Spinal cord (tissue), 10 donors: ENCODE data around the gene FAM13B. TPM values are rescaled to one million over a fixed set of nuclear protein-coding genes. Genes with fewer than 3 reads are reported as not detected.
A peak's percentile ranks its signal among the peaks of the same experiment; 100 is the strongest.
"Not testable (repeated sequence)": the region's sequence is repeated elsewhere in the genome, so short reads cannot be mapped to it uniquely, and the experiment has no call there.

Source experiments
- DNase-seq, 6 donors: peaks; one replicate each; pipeline versions ENCODE4 v3.0.0 to v3.0.0-alpha.2; 2013 to 2015; ENCODE audit warnings: low spot score in 6 of 6, low read depth in 4 of 6
- H3K27ac ChIP-seq: one replicate; pipeline ENCODE4 v1.5.1; 2013; ENCODE audit warnings: low read depth, low read length, control low read depth
- H3K27me3 ChIP-seq: one replicate; pipeline ENCODE4 v1.6.1; 2013; ENCODE audit warnings: low read length; ENCODE audit not compliant: control insufficient read depth, insufficient read depth
- H3K36me3 ChIP-seq: one replicate; pipeline ENCODE4 v1.6.1; 2013; ENCODE audit warnings: low read length; ENCODE audit not compliant: control insufficient read depth, insufficient read depth
- H3K4me1 ChIP-seq: one replicate; pipeline ENCODE4 v1.6.1; 2013; ENCODE audit warnings: low read length; ENCODE audit not compliant: control insufficient read depth, insufficient read depth
- H3K4me3 ChIP-seq: one replicate; pipeline ENCODE4 v1.5.1; 2013; ENCODE audit warnings: low read depth, low read length, control low read depth
- H3K9me3 ChIP-seq: one replicate; pipeline ENCODE4 v1.6.1; 2013; ENCODE audit warnings: low read length; ENCODE audit not compliant: control insufficient read depth, insufficient read depth
- WGBS: methylation state at CpG from one replicate; pipeline ENCODE4 v1.1.5; 2013; ENCODE audit warnings: missing lambda C conversion rate; ENCODE audit not compliant: insufficient coverage; 5-methylcytosine and 5-hydroxymethylcytosine counted together
- polyA plus RNA-seq, 2 donors: library from polyadenylated mRNA; unstranded; fragments of 120-200 nt; gene quantifications; one replicate each; pipeline ENCODE4 v1.2.1, GENCODE V29; 2013; ENCODE audit not compliant: insufficient read length in 2 of 2
- total RNA-seq, 2 donors: library from RNA; depleted of rRNA in 1 of 2; stranded (reverse); fragments of 120-200 nt in 1 of 2; fragments of >200 nt in 1 of 2; gene quantifications; one replicate each; pipeline versions ENCODE4 v1.2.3 to v1.2.4, GENCODE V29; 2013 to 2014
- donor health status: healthy.

FAM13B gene
- total and polyA plus RNA-seq, 4 donors = 39.5 to 92.9 (median 72.1) TPM

DNA sequence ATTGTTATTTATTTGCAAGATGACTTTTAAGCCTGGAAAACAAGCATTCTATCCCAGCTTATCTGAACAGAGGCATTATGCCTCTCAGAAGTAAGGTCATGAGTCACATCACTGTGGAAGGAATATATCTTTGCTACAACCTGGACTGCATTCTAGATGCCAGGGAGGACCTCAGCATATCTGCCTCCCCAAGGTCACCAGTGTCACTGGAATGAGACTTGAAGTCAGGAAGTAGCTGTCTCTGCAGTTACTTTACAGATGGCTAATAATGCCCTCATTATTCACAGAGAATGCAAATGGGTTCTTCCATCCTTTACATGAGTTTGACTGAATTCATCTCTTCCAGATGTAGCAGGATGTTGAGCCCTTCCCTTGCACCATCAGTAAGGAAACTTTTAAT lies 4.4 kb upstream of the FAM13B start:
- Histone ChIP-seq H3K27me3 (no peaks in the 10 kb centered on the region), H3K36me3 (no peaks in the 10 kb centered on the region), H3K4me3 (no peak overlapping the region), H3K4me1 (peaks cover 4% of the 10 kb centered on the region), H3K9me3 (no peaks in the 10 kb centered on the region), H3K27ac (no peak overlapping the region)
- no peak for DNase-seq

DNA sequence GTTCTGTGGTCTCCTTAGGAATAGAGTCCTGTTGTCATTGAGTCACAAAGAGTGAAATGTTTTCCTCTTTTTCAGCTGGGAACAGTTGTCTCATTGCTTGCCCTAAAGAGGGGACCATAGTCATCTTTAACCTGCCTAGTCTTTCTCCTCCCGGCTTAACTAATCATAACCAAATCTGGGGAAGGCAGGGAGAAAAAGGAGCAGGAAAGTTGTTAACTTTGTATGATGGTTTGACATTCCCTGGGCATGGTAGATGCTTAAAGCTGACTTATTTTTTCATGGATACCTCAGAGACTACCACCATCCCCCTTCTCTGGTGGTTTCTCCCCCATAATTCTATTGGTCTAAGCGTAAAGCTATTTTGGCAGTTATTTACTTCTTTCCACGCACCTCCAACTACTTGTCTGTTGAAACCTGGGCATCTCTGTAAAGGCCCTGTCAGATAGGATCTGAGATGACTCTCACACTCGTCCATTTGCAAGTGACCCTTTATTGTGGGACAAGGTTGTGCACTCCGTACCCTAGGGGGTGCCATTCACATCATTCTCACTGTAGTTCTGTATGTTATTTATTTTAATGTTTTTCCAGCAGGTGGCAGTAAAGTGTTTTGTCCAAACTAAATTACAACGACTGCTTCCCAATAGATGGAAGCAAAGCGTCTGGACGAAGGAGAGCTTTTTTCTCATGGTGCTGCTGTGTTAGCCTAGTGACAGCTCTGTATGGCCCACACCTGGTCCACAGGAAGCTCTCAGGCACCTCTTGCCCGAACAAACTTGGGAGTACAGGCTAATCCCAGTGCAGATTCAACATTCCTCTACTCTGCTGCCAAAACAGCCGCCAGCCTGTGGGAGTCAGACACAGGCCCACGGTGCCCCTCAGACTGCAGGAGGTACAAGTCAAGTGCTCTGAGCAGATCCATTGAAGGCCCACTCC lies 3.0 kb upstream of the FAM13B start:
- 37% methylated on average over 8 of the region's 11 CpGs for WGBS
- Histone ChIP-seq H3K9me3 (no peaks in the 10 kb centered on the region), H3K4me1 (peaks cover 9% of the 10 kb centered on the region), H3K4me3 (no peak overlapping the region), H3K36me3 (no peaks in the 10 kb centered on the region), H3K27me3 (no peaks in the 10 kb centered on the region), H3K27ac (no peak overlapping the region)
- DNase-seq = peak in 5 of 6 donors; percentile 60 to 96 (median 68)

DNA sequence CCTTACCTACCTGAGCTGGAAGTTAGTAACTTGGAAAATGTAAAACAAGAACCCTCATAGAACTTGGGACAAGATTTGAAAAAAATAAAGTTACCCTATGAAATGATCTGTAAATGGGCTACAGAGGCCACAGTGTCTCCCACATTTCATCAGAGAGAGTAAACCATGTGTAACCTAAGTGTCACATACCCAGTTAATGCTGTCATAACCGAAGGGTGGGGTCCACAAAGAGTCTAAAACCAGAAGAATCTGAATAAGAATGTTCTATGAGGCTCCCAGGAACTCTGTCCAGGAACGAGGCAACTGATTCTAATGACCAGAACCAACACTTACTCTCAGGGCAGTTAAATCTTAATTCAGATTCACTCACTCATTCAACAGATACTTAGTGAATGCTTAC lies 1.0 kb upstream of the FAM13B start:
- no CpG with 5 or more reads among the region's 2 CpGs for WGBS
- DNase-seq = no peak
- no peak overlapping the region for H3K27ac ChIP-seq
- no peaks in the 10 kb centered on the region for H3K9me3 ChIP-seq
- H3K4me1 ChIP-seq = peaks cover 13% of the 10 kb centered on the region
- no peaks in the 10 kb centered on the region for H3K27me3 ChIP-seq
- peak overlapping the region; percentile 93 for H3K4me3 ChIP-seq
- H3K36me3 ChIP-seq = no peaks in the 10 kb centered on the region

DNA sequence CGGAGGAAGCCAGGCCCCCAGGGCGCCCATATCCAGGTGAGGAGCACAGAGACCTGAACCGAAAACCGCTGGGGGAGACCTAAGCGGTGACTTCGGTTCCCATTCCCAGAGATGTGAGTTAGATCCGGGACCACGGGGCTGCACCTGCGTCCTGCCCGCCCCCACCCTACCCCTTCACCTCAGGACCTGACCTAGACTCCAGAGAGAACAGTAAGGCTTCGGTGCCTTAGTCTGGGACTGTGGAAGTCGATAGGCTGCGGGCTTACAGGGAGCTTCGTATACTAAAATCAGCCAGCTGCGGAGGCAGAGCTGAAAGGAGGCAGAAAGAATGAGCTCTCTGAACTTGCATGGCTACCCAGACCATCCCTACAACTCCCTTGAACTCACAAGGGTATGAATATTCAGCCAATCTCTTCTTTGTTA lies 518 bp upstream of the FAM13B start:
- Histone ChIP-seq H3K9me3 (no peaks in the 10 kb centered on the region), H3K27me3 (no peaks in the 10 kb centered on the region), H3K4me3 (peak overlapping the region; percentile 93), H3K36me3 (no peaks in the 10 kb centered on the region), H3K4me1 (peaks cover 13% of the 10 kb centered on the region), H3K27ac (peak overlapping the region; percentile 99)
- WGBS = 3% methylated on average over 11 of the region's 15 CpGs
- DNase-seq = no peak

DNA sequence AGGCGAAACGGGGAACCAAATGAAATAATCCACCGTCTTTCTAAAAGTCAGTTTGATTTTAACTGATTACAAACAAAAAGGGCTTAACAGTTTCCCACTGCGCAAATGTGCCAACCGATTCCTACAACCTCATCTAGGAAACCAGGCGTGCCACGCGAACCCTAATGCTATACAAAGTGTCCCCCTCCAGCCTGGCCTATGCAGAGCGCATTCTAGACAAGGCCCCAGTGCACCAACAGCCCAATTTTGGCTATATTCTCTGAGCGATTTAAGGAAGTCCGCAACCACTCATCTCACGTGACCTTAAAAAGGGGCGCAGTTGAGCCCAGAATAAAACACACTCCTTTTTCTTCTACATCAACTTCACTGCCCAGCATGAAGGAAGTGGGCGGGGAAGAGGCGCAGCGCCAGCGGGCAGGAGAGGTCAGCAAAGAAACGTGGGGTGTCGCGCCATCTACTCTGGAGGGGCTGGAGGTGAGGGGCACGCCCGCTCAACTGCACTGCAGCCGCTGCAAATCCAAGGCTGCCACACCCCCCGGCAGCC lies 779 bp downstream of the FAM13B start:
- Histone ChIP-seq H3K9me3 (no peaks in the 10 kb centered on the region), H3K27me3 (no peaks in the 10 kb centered on the region), H3K4me3 (peak overlapping the region; percentile 93), H3K4me1 (peaks cover 13% of the 10 kb centered on the region), H3K27ac (peak overlapping the region; percentile 99), H3K36me3 (no peaks in the 10 kb centered on the region)
- WGBS = 4% methylated on average over 23 of the region's 24 CpGs
- peak in 1 of 6 donors; percentile 78 for DNase-seq

DNA sequence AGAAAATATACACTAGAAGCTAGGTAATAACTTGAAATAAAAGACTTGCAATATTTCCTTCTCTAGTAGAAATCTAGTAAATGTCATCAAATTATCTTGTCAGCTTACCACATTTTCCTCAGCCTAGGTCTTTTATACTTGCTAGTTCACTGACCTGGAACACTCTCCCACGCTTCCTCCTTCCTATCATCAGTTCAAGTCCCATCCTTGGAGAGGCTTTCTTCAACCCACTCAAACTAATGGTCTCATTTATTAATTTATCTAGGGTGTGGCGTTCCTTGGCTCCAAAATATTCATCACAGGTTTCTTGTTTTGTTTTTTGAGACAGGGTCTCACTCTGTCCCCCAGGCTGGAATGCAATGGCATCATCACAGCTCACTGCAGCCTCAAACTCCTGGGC lies 2.9 kb downstream of the FAM13B start:
- H3K4me1 ChIP-seq = peaks cover 9% of the 10 kb centered on the region
- H3K27me3 ChIP-seq = no peaks in the 10 kb centered on the region
- DNase-seq = no peak
- H3K4me3 ChIP-seq = no peak overlapping the region
- H3K9me3 ChIP-seq = no peaks in the 10 kb centered on the region
- WGBS = 100% methylated on average over 1 of the region's 2 CpGs
- H3K36me3 ChIP-seq = no peaks in the 10 kb centered on the region
- no peak overlapping the region for H3K27ac ChIP-seq

DNA sequence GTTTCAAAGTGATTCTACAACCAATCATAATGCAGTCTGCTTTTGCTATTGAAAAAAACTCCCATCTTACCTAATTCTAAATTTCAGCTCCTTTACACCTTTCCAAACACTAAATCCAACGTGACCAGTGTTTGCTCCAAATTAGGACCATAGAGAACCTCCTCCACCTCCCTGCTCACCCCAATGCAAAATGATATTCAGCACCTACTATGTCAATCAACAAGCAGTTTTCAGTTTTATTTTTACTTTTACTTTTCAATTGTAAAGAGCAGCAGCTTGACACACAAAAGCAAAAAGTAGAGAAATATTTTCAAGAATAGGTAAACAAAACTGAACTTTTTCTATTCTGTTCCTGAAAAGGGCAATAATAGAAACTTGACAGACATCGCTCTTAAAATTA lies 3.4 kb downstream of the FAM13B start:
- Histone ChIP-seq H3K4me1 (peaks cover 9% of the 10 kb centered on the region), H3K4me3 (no peak overlapping the region), H3K27me3 (no peaks in the 10 kb centered on the region), H3K27ac (no peak overlapping the region), H3K36me3 (no peaks in the 10 kb centered on the region), H3K9me3 (no peaks in the 10 kb centered on the region)
- DNase-seq = no peak
- 71% methylated on average over 1 of the region's 2 CpGs for WGBS

DNA sequence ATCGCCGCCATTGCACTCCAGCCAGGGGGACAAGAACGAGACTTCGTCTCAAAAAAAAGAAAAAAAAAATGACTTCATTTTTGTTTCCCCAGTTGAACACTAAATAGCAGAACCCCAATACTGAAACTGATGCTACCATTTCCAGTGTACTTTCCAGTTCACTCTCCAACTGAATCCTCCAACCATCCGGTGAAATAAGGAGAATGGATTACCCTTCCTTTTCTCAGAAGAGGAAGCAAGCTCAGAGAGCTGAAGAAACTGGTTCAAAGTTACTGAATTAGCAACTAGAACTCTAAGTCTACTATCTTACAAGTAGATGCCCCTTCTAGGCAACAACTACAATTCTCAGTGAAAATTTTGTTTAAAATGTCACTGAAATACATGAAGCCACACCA lies 3.9 kb downstream of the FAM13B start:
- Histone ChIP-seq H3K36me3 (no peaks in the 10 kb centered on the region), H3K27me3 (no peaks in the 10 kb centered on the region), H3K27ac (no peak overlapping the region), H3K4me1 (peaks cover 9% of the 10 kb centered on the region), H3K4me3 (no peak overlapping the region), H3K9me3 (no peaks in the 10 kb centered on the region)
- DNase-seq = no peak
- WGBS = 96% methylated on average over 4 of the region's 5 CpGs

DNA sequence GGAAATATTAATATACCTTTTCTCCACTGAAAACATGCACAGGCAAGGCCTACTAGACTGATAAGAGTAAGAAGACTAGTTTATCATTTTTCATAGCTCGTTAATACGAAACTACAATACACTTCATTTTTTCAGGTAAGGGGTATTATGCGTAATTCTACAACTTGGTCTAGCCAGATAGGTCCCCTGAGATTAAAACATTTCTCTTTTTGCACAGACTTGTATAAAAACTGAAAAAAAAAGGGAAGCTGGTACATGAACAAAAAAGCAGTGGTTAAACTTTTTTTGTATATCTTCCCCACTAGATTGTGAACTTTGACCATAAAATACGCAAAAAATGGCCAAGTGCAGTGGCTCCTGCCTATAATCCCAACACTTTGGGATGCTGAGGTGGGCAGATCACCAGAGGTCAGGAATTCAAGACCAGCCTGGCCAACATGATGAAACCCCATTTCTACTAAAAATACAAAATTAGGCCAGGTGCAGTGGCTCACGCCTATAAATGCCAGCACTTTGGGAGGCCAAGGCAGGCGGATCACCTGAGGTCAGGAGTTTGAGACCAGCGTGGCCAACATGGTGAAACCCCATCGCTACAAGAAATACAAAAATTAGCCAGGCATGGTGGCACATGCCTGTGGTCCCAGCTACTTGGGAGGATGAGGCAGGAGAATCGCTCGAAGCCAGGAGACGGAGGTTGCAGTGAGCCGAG lies 4.5 kb downstream of the FAM13B start:
- H3K36me3 ChIP-seq, H3K27ac ChIP-seq, DNase-seq, H3K4me3 ChIP-seq, H3K4me1 ChIP-seq, H3K9me3 ChIP-seq, H3K27me3 ChIP-seq: not testable (repeated sequence)
- 98% methylated on average over 6 of the region's 12 CpGs for WGBS
